ENCODE measurements around the gene NTSR2. TPM values are rescaled to one million over a fixed set of nuclear protein-coding genes. Genes with fewer than 3 reads are reported as not detected.

NTSR2 gene
- total RNA-seq, 4 donors from 2014 or later = not detected

DNA sequence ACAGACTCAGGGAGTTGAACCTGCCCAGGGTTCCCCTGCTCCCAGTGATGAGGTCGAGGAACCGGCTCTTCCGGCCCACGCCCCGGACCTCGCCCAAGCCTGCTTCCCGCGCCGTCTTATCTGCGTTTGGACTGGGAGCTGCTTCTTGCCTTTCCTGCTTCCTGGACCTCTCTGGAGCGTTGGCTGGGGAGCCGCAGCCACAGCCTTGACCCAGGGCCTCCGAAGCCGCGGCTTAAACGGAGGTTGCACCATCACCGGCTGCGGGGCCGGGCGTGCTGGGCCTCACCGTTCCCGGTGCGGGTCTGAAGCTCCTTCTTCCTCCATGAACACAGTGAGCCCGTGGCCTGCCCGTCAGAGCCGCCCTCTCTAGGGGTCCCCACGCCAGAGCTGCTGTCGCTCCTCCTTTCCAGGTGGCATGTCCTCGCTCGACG is 13.3 kb downstream of the NTSR2 start:
- Histone ChIP-seq H3K27me3 (no peaks in the 10 kb centered on the region), H3K9me3 (no peaks in the 10 kb centered on the region), H3K4me1 (no peaks in the 10 kb centered on the region), H3K36me3 (no peaks in the 10 kb centered on the region), H3K4me3 (no peak overlapping the region), H3K27ac (no peak overlapping the region)
- in situ Hi-C loops (cut with MboI; ENCODE audit: low pct_ligation_motif_present in 1 of 4, low pct_unique_long_range_greater_than_20kb in 1 of 4, low sequenced_read_pairs in 3 of 4) (no loop called here), intact Hi-C loops (cut with DNase I; ENCODE audit: low total_unique reads) (no loop called here)
- peak; percentile 51 for DNase-seq
- TF ChIP-seq, protein P1, sequence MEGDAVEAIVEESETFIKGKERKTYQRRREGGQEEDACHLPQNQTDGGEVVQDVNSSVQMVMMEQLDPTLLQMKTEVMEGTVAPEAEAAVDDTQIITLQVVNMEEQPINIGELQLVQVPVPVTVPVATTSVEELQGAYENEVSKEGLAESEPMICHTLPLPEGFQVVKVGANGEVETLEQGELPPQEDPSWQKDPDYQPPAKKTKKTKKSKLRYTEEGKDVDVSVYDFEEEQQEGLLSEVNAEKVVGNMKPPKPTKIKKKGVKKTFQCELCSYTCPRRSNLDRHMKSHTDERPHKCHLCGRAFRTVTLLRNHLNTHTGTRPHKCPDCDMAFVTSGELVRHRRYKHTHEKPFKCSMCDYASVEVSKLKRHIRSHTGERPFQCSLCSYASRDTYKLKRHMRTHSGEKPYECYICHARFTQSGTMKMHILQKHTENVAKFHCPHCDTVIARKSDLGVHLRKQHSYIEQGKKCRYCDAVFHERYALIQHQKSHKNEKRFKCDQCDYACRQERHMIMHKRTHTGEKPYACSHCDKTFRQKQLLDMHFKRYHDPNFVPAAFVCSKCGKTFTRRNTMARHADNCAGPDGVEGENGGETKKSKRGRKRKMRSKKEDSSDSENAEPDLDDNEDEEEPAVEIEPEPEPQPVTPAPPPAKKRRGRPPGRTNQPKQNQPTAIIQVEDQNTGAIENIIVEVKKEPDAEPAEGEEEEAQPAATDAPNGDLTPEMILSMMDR (IDR thresholded peaks at IDR 0.05) = no peak
- no peak for TF ChIP-seq POLR2A (IDR thresholded peaks at IDR 0.05)
- no peak for TF ChIP-seq POLR2AphosphoS5 (IDR thresholded peaks at IDR 0.05)
- no peak for TF ChIP-seq EP300 (IDR thresholded peaks at IDR 0.05; ENCODE audit: low read depth)
- 42 to 66% methylated on average over 4 to 31 of the region's 31 CpGs for WGBS, 2 donors (ENCODE audit: low coverage in 1 of 2)

- intact Hi-C loops (cut with DNase I; ENCODE audit: low total_unique reads) (no loop called here), in situ Hi-C loops (cut with MboI; ENCODE audit: low pct_ligation_motif_present in 1 of 4, low pct_unique_long_range_greater_than_20kb in 1 of 4, low sequenced_read_pairs in 3 of 4) (no loop called here)
- TF ChIP-seq POLR2A (IDR thresholded peaks at IDR 0.05) = no peak
- TF ChIP-seq, protein P1 (IDR thresholded peaks at IDR 0.05) = no peak
- no peak for TF ChIP-seq POLR2AphosphoS5 (IDR thresholded peaks at IDR 0.05)
- no peak for TF ChIP-seq EP300 (IDR thresholded peaks at IDR 0.05; ENCODE audit: low read depth)
- H3K36me3 ChIP-seq = no peaks in the 10 kb centered on the region
- WGBS, 2 donors (ENCODE audit: low coverage in 1 of 2) = 88% methylated on average over 1 of the region's 1 CpG; no CpG with 5 or more reads in 1 of the 2 donors
- H3K4me1 ChIP-seq = no peaks in the 10 kb centered on the region
- H3K27ac ChIP-seq = no peak overlapping the region
- no peaks in the 10 kb centered on the region for H3K9me3 ChIP-seq
- H3K4me3 ChIP-seq = no peak overlapping the region
- DNase-seq = no peak
- no peaks in the 10 kb centered on the region for H3K27me3 ChIP-seq
Measured at GRCh38 chr2:11656252-11656651, 13.7 kb downstream of the NTSR2 start.

DNA sequence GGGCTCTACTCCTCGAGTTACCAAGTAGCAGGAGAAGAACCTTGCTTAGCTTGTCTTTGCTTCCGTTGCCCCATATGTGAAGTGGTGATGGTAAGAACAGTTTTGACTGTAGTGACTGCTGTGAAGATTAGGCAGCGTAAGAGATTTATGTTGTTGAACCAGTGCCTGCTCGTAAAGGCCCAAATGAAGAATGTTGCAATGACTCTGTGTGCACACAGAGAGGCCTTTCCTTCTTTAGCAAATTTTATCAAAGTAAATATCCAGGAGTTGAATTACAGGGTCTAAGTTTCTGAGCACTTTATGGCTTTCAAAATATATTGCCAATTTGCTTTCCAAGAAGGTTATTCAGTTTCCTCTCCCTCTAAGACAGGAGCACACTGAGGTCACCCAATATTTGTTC is 14.5 kb downstream of the NTSR2 start:
- no peaks in the 10 kb centered on the region for H3K36me3 ChIP-seq
- no peak overlapping the region for H3K27ac ChIP-seq
- H3K27me3 ChIP-seq = no peaks in the 10 kb centered on the region
- DNase-seq = no peak
- no peak overlapping the region for H3K4me3 ChIP-seq
- TF ChIP-seq POLR2AphosphoS5 (IDR thresholded peaks at IDR 0.05) (no peak), POLR2A (IDR thresholded peaks at IDR 0.05) (no peak), EP300 (IDR thresholded peaks at IDR 0.05; ENCODE audit: low read depth) (no peak)
- TF ChIP-seq, protein P1 (IDR thresholded peaks at IDR 0.05) = no peak
- intact Hi-C loops (cut with DNase I; ENCODE audit: low total_unique reads) = no loop called here
- in situ Hi-C loops (cut with MboI; ENCODE audit: low pct_ligation_motif_present in 1 of 4, low pct_unique_long_range_greater_than_20kb in 1 of 4, low sequenced_read_pairs in 3 of 4) = no loop called here
- H3K4me1 ChIP-seq = no peaks in the 10 kb centered on the region
- no peaks in the 10 kb centered on the region for H3K9me3 ChIP-seq
- WGBS, 2 donors (ENCODE audit: low coverage in 1 of 2) = 37 to 52% methylated on average over 2 to 4 of the region's 4 CpGs

GRCh38 chr2:11652553-11652952 is 17.4 kb downstream of the NTSR2 start:
- Histone ChIP-seq H3K27me3 (no peaks in the 10 kb centered on the region), H3K9me3 (no peaks in the 10 kb centered on the region), H3K27ac (no peak overlapping the region), H3K36me3 (no peaks in the 10 kb centered on the region), H3K4me1 (no peaks in the 10 kb centered on the region), H3K4me3 (no peak overlapping the region)
- WGBS, 2 donors (ENCODE audit: low coverage in 1 of 2) = 62 to 80% methylated on average over 2 to 3 of the region's 3 CpGs
- in situ Hi-C loops (cut with MboI; ENCODE audit: low pct_ligation_motif_present in 1 of 4, low pct_unique_long_range_greater_than_20kb in 1 of 4, low sequenced_read_pairs in 3 of 4) = no loop called here
- intact Hi-C loops (cut with DNase I; ENCODE audit: low total_unique reads) = no loop called here
- TF ChIP-seq POLR2AphosphoS5 (IDR thresholded peaks at IDR 0.05) (no peak), EP300 (IDR thresholded peaks at IDR 0.05; ENCODE audit: low read depth) (no peak), POLR2A (IDR thresholded peaks at IDR 0.05) (no peak)
- TF ChIP-seq, protein P1 (IDR thresholded peaks at IDR 0.05) = no peak
- no peak for DNase-seq

All from transverse colon (tissue), 4 donors.